ENCODE data around the gene C1QTNF2.

C1QTNF2 gene

DNA sequence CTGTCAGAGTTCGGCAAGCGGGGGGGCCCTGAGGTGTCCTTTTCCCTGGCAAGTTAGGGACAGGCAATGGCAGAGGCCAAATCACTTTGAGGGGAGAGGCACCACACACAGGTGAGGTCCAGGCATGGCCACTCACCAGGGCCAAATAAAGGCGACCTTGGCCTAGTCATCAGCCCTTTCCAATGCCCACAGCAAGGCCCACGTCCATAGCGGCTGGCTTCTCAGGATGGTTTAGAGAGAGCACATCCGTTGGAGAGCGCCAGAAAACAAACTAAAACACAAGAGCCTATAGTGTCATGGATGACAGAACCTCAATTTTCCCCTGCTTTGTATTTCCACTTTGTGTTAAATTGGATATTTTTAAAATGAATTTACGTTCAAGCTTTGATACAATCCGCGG is 65.1 kb downstream of the C1QTNF2 start:
- Histone ChIP-seq H4K91ac (ENCODE audit: low read depth, low read length, poor library complexity) (no peak overlapping the region), H2BK120ac (ENCODE audit: low read depth, low read length) (no peak overlapping the region), H4K8ac (ENCODE audit: low read depth, low read length) (no peak overlapping the region), H2BK15ac (ENCODE audit: low read length) (no peak overlapping the region), H2BK12ac (ENCODE audit: low read length) (no peak overlapping the region), H3K4ac (ENCODE audit: low read length) (no peak overlapping the region), H3K27ac (replicated peaks; ENCODE audit: low read length) (no peak overlapping the region), H3K9me3 (replicated peaks in 1 of 2; ENCODE audit: control insufficient read depth in 2 of 2, insufficient read depth in 1 of 2, low read depth in 1 of 2, low read length in 2 of 2) (no peaks in the 10 kb centered on the region), H2AK5ac (ENCODE audit: low read depth, low read length) (no peak overlapping the region), H3K36me3 (replicated peaks in 1 of 2; ENCODE audit: control insufficient read depth in 2 of 2, insufficient read depth in 2 of 2, low read length in 2 of 2) (peaks cover 19 to 80% of the 10 kb centered on the region in 2 donors), H3K4me1 (ENCODE audit: control insufficient read depth in 2 of 2, insufficient read depth in 1 of 2, low read depth in 1 of 2, low read length in 2 of 2) (no peaks in the 10 kb centered on the region), H3K23ac (ENCODE audit: low read depth, low read length, poor library complexity) (no peak overlapping the region), H2BK5ac (ENCODE audit: low read length) (no peak overlapping the region), H3K9ac (ENCODE audit: low read depth, low read length, poor library complexity) (no peak overlapping the region), H3K79me1 (ENCODE audit: low read depth, low read length) (peaks cover 3% of the 10 kb centered on the region), H3K4me2 (ENCODE audit: insufficient read depth, low read length, poor library complexity, severe bottlenecking) (no peak overlapping the region), H3K27me3 (ENCODE audit: control insufficient read depth in 3 of 3, insufficient read depth in 3 of 3, low read depth in 1 of 3, low read length in 3 of 3) (no peaks in the 10 kb centered on the region), H3K4me3 (ENCODE audit: low read length in 2 of 2) (no peak overlapping the region), H2AFZ (ENCODE audit: low read length) (no peak overlapping the region), H3K18ac (ENCODE audit: low read length) (no peak overlapping the region), H3K14ac (ENCODE audit: low read length) (no peak overlapping the region)
- no peak for DNase-seq (ENCODE audit: low spot score)
- WGBS, 2 donors (ENCODE audit: extremely low coverage in 2 of 2, insufficient read length in 2 of 2, insufficient replicate concordance in 1 of 2): no CpG with 5 or more reads among the region's 10 CpGs

DNA sequence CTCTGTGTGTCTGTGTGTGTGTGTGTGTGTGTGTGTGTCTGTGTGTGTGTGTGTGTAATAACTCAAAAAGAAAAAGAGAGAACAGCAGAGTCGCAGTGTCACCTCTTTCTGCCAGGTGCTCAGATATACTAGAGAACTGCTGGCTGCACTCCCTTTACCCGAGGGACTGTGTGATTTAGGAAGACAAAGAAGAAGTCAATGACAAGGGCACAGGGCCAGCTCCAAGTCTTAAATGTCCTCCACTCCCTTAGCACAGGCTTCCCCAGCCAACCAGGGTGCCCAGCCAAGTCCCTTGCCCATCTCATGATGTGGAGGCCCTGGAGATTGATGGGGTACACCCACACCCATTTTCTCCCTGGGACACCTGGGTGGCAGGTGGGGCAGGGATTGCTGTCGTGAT is 66.7 kb downstream of the C1QTNF2 start:
- Histone ChIP-seq H2BK120ac (ENCODE audit: low read depth, low read length) (no peak overlapping the region), H3K4me1 (ENCODE audit: control insufficient read depth in 2 of 2, insufficient read depth in 1 of 2, low read depth in 1 of 2, low read length in 2 of 2) (no peaks in the 10 kb centered on the region), H2AFZ (ENCODE audit: low read length) (no peak overlapping the region), H3K27me3 (ENCODE audit: control insufficient read depth in 3 of 3, insufficient read depth in 3 of 3, low read depth in 1 of 3, low read length in 3 of 3) (no peaks in the 10 kb centered on the region), H3K27ac (replicated peaks; ENCODE audit: low read length) (no peak overlapping the region), H3K36me3 (replicated peaks in 1 of 2; ENCODE audit: control insufficient read depth in 2 of 2, insufficient read depth in 2 of 2, low read length in 2 of 2) (peaks cover 11 to 66% of the 10 kb centered on the region in 2 donors), H4K8ac (ENCODE audit: low read depth, low read length) (no peak overlapping the region), H3K9me3 (replicated peaks in 1 of 2; ENCODE audit: control insufficient read depth in 2 of 2, insufficient read depth in 1 of 2, low read depth in 1 of 2, low read length in 2 of 2) (no peaks in the 10 kb centered on the region), H3K14ac (ENCODE audit: low read length) (no peak overlapping the region), H2BK12ac (ENCODE audit: low read length) (no peak overlapping the region), H2BK15ac (ENCODE audit: low read length) (no peak overlapping the region), H3K4ac (ENCODE audit: low read length) (no peak overlapping the region), H3K18ac (ENCODE audit: low read length) (no peak overlapping the region), H3K9ac (ENCODE audit: low read depth, low read length, poor library complexity) (no peak overlapping the region), H3K4me2 (ENCODE audit: insufficient read depth, low read length, poor library complexity, severe bottlenecking) (no peak overlapping the region), H3K23ac (ENCODE audit: low read depth, low read length, poor library complexity) (no peak overlapping the region), H2AK5ac (ENCODE audit: low read depth, low read length) (no peak overlapping the region), H2BK5ac (ENCODE audit: low read length) (no peak overlapping the region), H3K79me1 (ENCODE audit: low read depth, low read length) (peaks cover 3% of the 10 kb centered on the region), H3K4me3 (ENCODE audit: low read length in 2 of 2) (no peak overlapping the region), H4K91ac (ENCODE audit: low read depth, low read length, poor library complexity) (no peak overlapping the region)
- DNase-seq (ENCODE audit: low spot score): no peak
- WGBS, 2 donors (ENCODE audit: extremely low coverage in 2 of 2, insufficient read length in 2 of 2, insufficient replicate concordance in 1 of 2): no CpG with 5 or more reads among the region's 3 CpGs

DNA sequence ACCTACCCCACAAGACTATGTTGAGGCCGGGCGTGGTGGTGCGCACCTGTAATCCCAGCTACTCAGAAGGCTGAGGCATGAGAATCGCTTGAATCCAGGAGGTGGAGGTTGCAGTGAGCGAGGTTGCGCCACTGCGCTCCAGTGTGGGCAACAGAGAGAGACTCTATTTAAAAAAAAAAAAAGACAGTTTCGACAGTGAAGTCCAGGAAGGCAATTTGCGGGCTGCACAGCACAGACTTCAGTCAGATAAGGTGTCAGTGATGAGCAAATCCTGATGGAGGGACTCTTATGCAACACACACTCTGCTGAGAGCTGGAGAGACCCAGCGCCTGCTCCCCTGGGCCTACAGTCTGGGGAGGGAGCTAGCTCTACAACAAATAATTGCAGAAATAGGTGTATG is 72.2 kb downstream of the C1QTNF2 start:
- no CpG with 5 or more reads among the region's 10 CpGs for WGBS, 2 donors (ENCODE audit: extremely low coverage in 2 of 2, insufficient read length in 2 of 2, insufficient replicate concordance in 1 of 2)
- Histone ChIP-seq H4K91ac (ENCODE audit: low read depth, low read length, poor library complexity) (no peak overlapping the region), H3K4me1 (ENCODE audit: control insufficient read depth in 2 of 2, insufficient read depth in 1 of 2, low read depth in 1 of 2, low read length in 2 of 2) (peaks cover 15% of the 10 kb centered on the region in 2 donors), H3K36me3 (replicated peaks in 1 of 2; ENCODE audit: control insufficient read depth in 2 of 2, insufficient read depth in 2 of 2, low read length in 2 of 2) (peaks cover 6 to 44% of the 10 kb centered on the region in 2 donors), H2BK120ac (ENCODE audit: low read depth, low read length) (no peak overlapping the region), H3K4me3 (ENCODE audit: low read length in 2 of 2) (no peak overlapping the region), H2BK12ac (ENCODE audit: low read length) (no peak overlapping the region), H3K4me2 (ENCODE audit: insufficient read depth, low read length, poor library complexity, severe bottlenecking) (no peak overlapping the region), H3K79me1 (ENCODE audit: low read depth, low read length) (peaks cover 5% of the 10 kb centered on the region), H3K27me3 (ENCODE audit: control insufficient read depth in 3 of 3, insufficient read depth in 3 of 3, low read depth in 1 of 3, low read length in 3 of 3) (no peaks in the 10 kb centered on the region), H3K18ac (ENCODE audit: low read length) (no peak overlapping the region), H4K8ac (ENCODE audit: low read depth, low read length) (no peak overlapping the region), H3K27ac (replicated peaks; ENCODE audit: low read length) (peak overlapping the region; percentile 14), H3K14ac (ENCODE audit: low read length) (no peak overlapping the region), H3K4ac (ENCODE audit: low read length) (no peak overlapping the region), H2BK5ac (ENCODE audit: low read length) (no peak overlapping the region), H2AK5ac (ENCODE audit: low read depth, low read length) (no peak overlapping the region), H3K9me3 (replicated peaks in 1 of 2; ENCODE audit: control insufficient read depth in 2 of 2, insufficient read depth in 1 of 2, low read depth in 1 of 2, low read length in 2 of 2) (no peaks in the 10 kb centered on the region), H2BK15ac (ENCODE audit: low read length) (no peak overlapping the region), H3K23ac (ENCODE audit: low read depth, low read length, poor library complexity) (no peak overlapping the region), H3K9ac (ENCODE audit: low read depth, low read length, poor library complexity) (no peak overlapping the region), H2AFZ (ENCODE audit: low read length) (no peak overlapping the region)
- no peak for DNase-seq (ENCODE audit: low spot score)

DNA sequence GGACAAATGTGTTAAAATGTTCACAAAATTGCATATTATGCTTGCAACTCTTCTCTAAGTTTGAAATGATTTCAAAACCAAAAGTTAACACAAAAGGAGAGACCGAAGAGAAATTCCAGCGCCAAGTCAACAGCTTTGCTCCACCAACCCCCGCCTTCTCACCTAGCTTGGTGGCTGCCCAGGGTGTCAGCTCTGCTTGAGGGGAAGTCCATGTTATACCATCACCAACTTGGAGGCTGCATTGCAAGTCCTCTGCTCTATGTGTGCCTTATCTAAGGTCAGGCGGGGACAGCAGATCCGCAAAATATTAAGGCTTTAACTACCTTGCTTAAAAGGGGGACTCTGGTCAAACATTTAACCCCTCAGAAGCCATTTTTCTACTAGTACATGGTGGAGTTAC is 72.7 kb downstream of the C1QTNF2 start:
- no peak for DNase-seq (ENCODE audit: low spot score)
- Histone ChIP-seq H2AFZ (ENCODE audit: low read length) (no peak overlapping the region), H2AK5ac (ENCODE audit: low read depth, low read length) (no peak overlapping the region), H3K36me3 (replicated peaks in 1 of 2; ENCODE audit: control insufficient read depth in 2 of 2, insufficient read depth in 2 of 2, low read length in 2 of 2) (peaks cover 6 to 39% of the 10 kb centered on the region in 2 donors), H2BK12ac (ENCODE audit: low read length) (no peak overlapping the region), H2BK120ac (ENCODE audit: low read depth, low read length) (no peak overlapping the region), H2BK15ac (ENCODE audit: low read length) (no peak overlapping the region), H3K9me3 (replicated peaks in 1 of 2; ENCODE audit: control insufficient read depth in 2 of 2, insufficient read depth in 1 of 2, low read depth in 1 of 2, low read length in 2 of 2) (no peaks in the 10 kb centered on the region), H3K9ac (ENCODE audit: low read depth, low read length, poor library complexity) (no peak overlapping the region), H3K4me1 (ENCODE audit: control insufficient read depth in 2 of 2, insufficient read depth in 1 of 2, low read depth in 1 of 2, low read length in 2 of 2) (peaks cover 15% of the 10 kb centered on the region in 2 donors), H4K91ac (ENCODE audit: low read depth, low read length, poor library complexity) (no peak overlapping the region), H3K18ac (ENCODE audit: low read length) (no peak overlapping the region), H3K79me1 (ENCODE audit: low read depth, low read length) (peaks cover 5% of the 10 kb centered on the region), H3K23ac (ENCODE audit: low read depth, low read length, poor library complexity) (no peak overlapping the region), H4K8ac (ENCODE audit: low read depth, low read length) (no peak overlapping the region), H3K4me2 (ENCODE audit: insufficient read depth, low read length, poor library complexity, severe bottlenecking) (no peak overlapping the region), H3K14ac (ENCODE audit: low read length) (no peak overlapping the region), H2BK5ac (ENCODE audit: low read length) (no peak overlapping the region), H3K27me3 (ENCODE audit: control insufficient read depth in 3 of 3, insufficient read depth in 3 of 3, low read depth in 1 of 3, low read length in 3 of 3) (no peaks in the 10 kb centered on the region), H3K4me3 (ENCODE audit: low read length in 2 of 2) (no peak overlapping the region), H3K27ac (replicated peaks; ENCODE audit: low read length) (no peak overlapping the region), H3K4ac (ENCODE audit: low read length) (no peak overlapping the region)
- no CpG with 5 or more reads among the region's 5 CpGs for WGBS, 2 donors (ENCODE audit: extremely low coverage in 2 of 2, insufficient read length in 2 of 2, insufficient replicate concordance in 1 of 2)
